ENCODE results near the gene NDE1.

The NDE1 gene

GRCh38 chr16:15772579-15773293, 122.7 kb downstream of the NDE1 start:
- DNase-seq: no peak

- DNase-seq: no peak
Observed at GRCh38 chr16:15773968-15774367, 123.9 kb downstream of the NDE1 start.

- DNase-seq: no peak
Observed at GRCh38 chr16:15775209-15775608, 125.2 kb downstream of the NDE1 start.

GRCh38 chr16:15775663-15776304, 125.7 kb downstream of the NDE1 start:
- no peak for DNase-seq
